ENCODE measurements around the gene GSE1.

Gene GSE1

DNA sequence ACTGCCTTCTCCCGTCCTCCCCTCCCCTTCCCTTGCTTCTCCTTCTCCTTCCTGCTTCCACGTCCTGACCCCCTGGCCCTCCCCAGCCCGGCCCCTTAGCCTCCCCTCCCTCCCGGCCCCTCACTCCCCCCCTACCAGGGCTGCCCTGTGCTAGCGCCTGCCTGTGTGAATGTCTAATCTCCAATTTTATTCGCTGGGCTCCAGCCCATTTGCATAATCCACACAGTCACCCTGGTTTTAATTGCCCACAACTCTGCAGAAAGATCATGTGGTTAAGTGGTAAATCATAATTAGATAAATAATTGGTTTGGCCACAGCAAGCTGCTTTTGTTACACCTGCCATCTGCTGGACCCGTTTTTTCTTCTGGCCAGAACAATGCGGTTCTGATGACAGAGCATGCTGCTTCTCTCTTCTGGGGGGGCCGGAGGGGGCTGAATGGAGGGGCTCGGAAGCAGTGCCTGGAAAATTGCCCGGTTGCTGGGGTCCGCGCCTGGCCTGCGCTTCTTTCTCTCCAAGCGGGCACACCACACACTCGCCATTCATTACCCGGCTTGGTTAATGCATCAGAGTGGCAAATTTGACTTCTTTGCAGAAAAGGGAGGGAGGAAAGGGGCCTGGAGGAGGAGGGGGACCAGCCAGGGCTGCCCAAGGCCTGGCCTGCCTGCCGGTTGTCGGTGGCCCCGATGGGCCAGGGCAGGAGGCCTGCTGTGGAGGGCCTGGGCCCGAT lies 19.5 kb upstream of the GSE1 start:
- no peak for DNase-seq (ENCODE audit: low spot score)

DNA sequence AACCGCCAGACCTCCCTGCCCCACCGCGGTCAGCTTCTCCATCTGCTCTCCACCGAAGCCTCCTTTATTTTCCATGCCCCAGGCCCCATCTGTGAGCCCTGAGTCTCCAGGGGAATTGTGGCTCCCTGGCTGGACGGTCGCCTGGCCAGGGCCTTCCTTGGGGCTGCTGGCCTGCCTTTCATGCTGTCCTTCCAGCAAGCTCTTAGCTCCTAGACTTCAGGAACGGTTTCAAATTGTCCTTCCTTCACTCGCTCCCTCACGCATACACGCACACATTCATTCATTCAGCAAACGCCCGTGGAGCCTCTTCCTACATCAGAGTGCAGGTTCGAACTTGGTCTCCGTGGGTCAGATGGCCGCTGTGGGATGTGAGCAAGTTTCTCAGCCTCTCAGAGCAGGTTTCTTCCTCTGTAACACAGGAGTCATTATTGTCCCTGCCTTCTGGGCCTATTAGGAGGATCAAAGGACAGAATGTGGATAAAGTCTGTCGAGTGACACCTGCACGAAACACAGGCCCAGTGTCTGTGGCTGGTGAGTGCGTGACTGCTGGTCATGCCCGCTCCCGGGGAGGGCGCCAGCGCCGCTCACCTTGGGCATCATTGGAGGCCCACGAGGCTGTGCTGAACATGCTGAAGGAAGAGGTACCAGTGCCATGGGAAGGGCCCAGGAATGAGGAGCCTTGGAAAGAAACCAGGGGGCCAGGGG lies 18.7 kb upstream of the GSE1 start:
- TF ChIP-seq, protein P1, sequence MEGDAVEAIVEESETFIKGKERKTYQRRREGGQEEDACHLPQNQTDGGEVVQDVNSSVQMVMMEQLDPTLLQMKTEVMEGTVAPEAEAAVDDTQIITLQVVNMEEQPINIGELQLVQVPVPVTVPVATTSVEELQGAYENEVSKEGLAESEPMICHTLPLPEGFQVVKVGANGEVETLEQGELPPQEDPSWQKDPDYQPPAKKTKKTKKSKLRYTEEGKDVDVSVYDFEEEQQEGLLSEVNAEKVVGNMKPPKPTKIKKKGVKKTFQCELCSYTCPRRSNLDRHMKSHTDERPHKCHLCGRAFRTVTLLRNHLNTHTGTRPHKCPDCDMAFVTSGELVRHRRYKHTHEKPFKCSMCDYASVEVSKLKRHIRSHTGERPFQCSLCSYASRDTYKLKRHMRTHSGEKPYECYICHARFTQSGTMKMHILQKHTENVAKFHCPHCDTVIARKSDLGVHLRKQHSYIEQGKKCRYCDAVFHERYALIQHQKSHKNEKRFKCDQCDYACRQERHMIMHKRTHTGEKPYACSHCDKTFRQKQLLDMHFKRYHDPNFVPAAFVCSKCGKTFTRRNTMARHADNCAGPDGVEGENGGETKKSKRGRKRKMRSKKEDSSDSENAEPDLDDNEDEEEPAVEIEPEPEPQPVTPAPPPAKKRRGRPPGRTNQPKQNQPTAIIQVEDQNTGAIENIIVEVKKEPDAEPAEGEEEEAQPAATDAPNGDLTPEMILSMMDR (IDR thresholded peaks at IDR 0.05; ENCODE audit: extremely low read depth, missing control alignments): no peak
- no peak for DNase-seq (ENCODE audit: low spot score)

More for the DNA sequence above, 19.5 kb upstream of the GSE1 start:
- TF ChIP-seq, protein P1 (IDR thresholded peaks at IDR 0.05; ENCODE audit: extremely low read depth, missing control alignments): no peak

DNA sequence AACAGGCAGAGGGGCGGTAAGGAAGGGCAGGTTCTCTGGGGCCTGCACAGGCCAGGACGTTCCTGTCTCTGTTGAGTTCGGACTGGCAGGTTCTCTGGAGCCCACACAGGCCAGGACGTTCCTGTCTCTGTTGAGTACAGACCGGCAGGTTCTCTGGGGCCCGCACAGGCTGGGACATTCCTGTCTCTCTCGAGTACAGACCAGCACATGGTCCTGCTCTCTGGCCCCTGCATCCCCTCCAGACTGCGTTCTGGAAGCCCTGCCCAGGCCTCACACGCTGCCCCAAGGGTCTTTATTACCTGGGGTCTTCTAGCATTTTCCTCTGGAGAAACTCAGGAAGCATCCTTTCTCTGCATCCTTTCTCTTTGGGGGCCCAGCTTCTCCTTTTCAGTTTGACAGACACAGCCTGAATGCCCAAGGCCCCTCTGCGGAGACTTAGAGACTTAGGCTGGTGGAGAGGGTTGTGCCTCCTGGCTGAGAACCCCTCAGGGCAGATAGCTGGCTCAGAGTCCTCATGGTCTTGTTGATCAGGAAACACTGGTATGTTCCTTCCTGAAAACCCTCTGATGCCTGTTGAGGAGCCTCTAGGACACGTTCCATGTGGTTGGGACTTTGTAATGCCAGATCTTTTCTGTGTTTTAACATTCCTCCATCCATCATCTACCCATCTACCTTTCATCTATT lies 18.0 kb upstream of the GSE1 start:
- no peak for DNase-seq (ENCODE audit: low spot score)
- TF ChIP-seq, protein P1 (IDR thresholded peaks at IDR 0.05; ENCODE audit: extremely low read depth, missing control alignments): no peak

DNA sequence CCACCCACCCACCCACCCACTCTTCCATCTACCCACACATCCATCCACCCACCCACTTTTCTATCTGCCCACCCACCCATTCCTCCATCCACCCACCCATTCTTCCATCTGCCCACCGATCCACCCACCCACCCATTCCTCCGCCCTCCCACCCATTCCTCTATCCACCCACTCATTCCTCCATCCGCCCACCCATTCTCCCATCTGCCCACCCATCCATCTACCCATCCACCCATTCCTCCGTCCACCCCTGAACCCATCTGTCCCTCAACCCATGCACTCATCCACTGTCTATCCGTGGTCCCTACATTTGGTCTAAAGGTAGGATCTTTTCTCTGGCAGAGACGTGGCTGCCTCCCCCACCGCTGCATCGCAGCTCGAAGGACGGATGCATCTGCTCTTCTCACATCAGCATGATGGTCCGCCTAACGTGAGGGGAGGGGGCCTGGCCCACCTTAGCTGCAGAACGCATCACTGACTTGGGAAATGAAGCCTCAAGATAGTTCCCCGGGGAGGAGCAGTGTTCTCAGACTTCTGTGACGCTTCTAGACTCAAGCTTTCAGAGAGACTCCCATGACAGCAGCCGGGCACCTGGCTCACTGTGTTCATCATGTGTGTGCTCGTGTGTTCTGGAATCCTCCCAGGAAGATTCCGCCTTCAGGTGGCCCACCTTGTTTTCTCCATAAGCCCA lies 17.2 kb upstream of the GSE1 start:
- DNase-seq (ENCODE audit: low spot score): no peak
- TF ChIP-seq, protein P1 (IDR thresholded peaks at IDR 0.05; ENCODE audit: extremely low read depth, missing control alignments): no peak

DNA sequence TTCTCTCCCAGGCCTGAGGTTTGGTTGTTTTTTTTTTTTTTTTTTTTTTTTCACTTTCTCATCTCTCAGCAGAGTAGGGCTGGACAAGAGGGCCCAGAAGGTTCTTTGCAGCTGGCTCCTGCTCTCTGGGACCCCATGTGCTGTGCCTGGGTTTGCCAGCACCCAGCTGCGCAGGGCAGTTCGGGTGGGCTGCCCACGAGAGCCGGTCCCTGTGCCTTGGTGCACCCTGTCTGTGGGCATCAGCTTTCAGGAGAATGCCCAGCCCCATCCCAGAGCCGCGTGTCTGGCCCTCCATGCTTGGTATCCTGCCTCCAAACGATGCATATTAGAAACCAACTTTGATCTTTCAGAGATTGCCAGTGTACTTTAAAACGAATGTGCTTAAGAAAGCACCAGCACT lies 15.0 kb upstream of the GSE1 start:
- DNase-seq (ENCODE audit: low spot score): no peak
- TF ChIP-seq, protein P1 (IDR thresholded peaks at IDR 0.05; ENCODE audit: extremely low read depth, missing control alignments): no peak

DNA sequence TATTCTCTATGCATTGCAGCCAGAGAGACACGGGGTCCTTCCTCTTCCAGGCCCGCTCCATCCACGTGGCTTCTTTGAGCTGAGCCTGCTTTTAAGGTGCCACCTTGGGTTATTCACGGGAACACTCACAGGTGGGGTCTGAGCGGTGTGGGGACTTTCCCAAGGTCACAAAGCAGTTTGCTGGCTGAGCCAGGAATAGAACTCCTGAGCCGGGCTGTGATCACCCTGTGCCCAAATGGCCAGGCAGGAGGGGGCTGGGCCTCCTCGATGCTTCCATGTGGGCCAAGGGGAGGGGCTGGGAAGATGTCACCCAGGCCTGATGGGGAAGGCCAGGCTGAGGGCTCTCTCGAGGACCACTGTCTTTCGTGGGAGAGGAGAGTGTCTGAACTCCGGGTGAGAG lies 13.0 kb upstream of the GSE1 start:
- no peak for DNase-seq (ENCODE audit: low spot score)
- TF ChIP-seq, protein P1 (IDR thresholded peaks at IDR 0.05; ENCODE audit: extremely low read depth, missing control alignments): no peak
